C4-2B (cell line): ENCODE results near the gene TMPRSS11A.

Experiments
- CTCF ChIP-seq: fragments of 450-650 bp; conservative IDR thresholded peaks from 2 replicates; pipeline ENCODE4 v1.5.1; 2017; ENCODE audit warnings: mild to moderate bottlenecking
- ZFX ChIP-seq: fragments of 450-650 bp; IDR thresholded peaks from 2 replicates; pipeline ENCODE4 v1.6.1; 2017

- TF ChIP-seq CTCF (peak; percentile 63), ZFX (no peak)
These were observed 44.9 kb downstream of the TMPRSS11A start for GRCh38 chr4:67918428-67918827.
